ENCODE results near the gene COL6A3. TPM values are rescaled to one million over a fixed set of nuclear protein-coding genes. Genes with fewer than 3 reads are reported as not detected.

COL6A3 gene
- total and polyA plus RNA-seq, 2 donors (not counting 1 experiment from before 2014, with no cell fraction given): 0.01 to 0.10 TPM

GRCh38 chr2:237359894-237360780 lies 53.8 kb downstream of the COL6A3 start:
- Histone ChIP-seq H3K4me1 (ENCODE audit: control insufficient read depth in 2 of 2, insufficient read depth in 2 of 2, low read length in 2 of 2) (no peaks in the 10 kb centered on the region), H3K27me3 (replicated peaks in 1 of 4; ENCODE audit: control extremely low read depth in 1 of 4, control insufficient read depth in 3 of 4, insufficient read depth in 4 of 4, low read length in 3 of 4) (no peaks in the 10 kb centered on the region), H3K9me3 (ENCODE audit: control extremely low read depth in 1 of 3, control insufficient read depth in 2 of 3, insufficient read depth in 1 of 3, low read length in 2 of 3) (no peaks in the 10 kb centered on the region), H4K20me1 (ENCODE audit: control insufficient read depth, insufficient read depth, low read length, poor library complexity, severe bottlenecking) (no peaks in the 10 kb centered on the region), H3K27ac (ENCODE audit: low read length in 2 of 2) (no peak overlapping the region), H3K4me2 (replicated peaks; ENCODE audit: low read depth, low read length, poor library complexity, severe bottlenecking) (no peak overlapping the region), H3K79me2 (ENCODE audit: control insufficient read depth, insufficient read depth, low read length) (no peaks in the 10 kb centered on the region), H3K36me3 (replicated peaks in 1 of 2; ENCODE audit: control extremely low read depth in 1 of 2, control insufficient read depth in 1 of 2, extremely low read depth in 1 of 2, insufficient read depth in 2 of 2, low read length in 1 of 2) (no peaks in the 10 kb centered on the region), H3K9ac (ENCODE audit: low read length) (no peak overlapping the region), H2AFZ (ENCODE audit: insufficient read depth, low read depth, low read length, poor library complexity, severe bottlenecking) (no peak overlapping the region), H3K4me3 (ENCODE audit: control extremely low read depth in 1 of 5, extremely low read depth in 1 of 5, insufficient read depth in 1 of 5, low read depth in 2 of 5, low read length in 4 of 5) (no peak overlapping the region)
- Mint-ChIP-seq H3K27ac (no peak overlapping the region), H3K4me1 (no peaks in the 10 kb centered on the region), H3K4me3 (no peak overlapping the region), H3K27me3 (peaks cover 13% of the 10 kb centered on the region), H3K9me3 (ENCODE audit: insufficient read depth) (no peaks in the 10 kb centered on the region)
- ChIA-PET CTCF (no interaction called here), POLR2A (no interaction called here)
- intact Hi-C loops (cut with micrococcal nuclease): no loop called here
- ATAC-seq (ENCODE audit: low read depth) (no peak), DNase-seq (no peak)
- TF ChIP-seq EZH2 (IDR thresholded peaks at IDR 0.05; ENCODE audit: borderline replicate concordance, insufficient read depth, low read depth, low read length, poor library complexity, severe bottlenecking) (no peak), CTCF (IDR thresholded peaks at IDR 0.05) (no peak)
- 88% methylated on average over 22 of the region's 23 CpGs for WGBS (ENCODE audit: insufficient coverage)

DNA sequence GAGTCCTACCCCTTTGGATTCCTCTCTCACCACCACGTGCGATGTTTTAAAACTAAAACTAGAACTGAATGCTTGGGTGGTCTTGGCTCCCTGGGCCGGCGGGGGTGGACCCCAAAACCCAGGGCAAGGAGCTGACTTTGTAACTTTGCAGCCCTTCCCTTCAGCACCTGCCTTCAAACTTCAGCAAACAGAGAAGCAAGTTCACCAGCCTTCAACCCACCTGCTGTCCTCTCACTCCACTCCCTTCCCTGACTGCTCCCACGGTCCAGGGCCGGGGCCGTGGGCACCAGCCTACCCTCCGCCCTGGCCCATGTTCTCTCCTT lies 54.5 kb downstream of the COL6A3 start:
- intact Hi-C loops (cut with micrococcal nuclease): no loop called here
- no peak overlapping the region for H3K27ac Mint-ChIP-seq
- H3K4me2 ChIP-seq (replicated peaks; ENCODE audit: low read depth, low read length, poor library complexity, severe bottlenecking): no peak overlapping the region
- no peak overlapping the region for H2AFZ ChIP-seq (ENCODE audit: insufficient read depth, low read depth, low read length, poor library complexity, severe bottlenecking)
- H3K9me3 ChIP-seq (ENCODE audit: control extremely low read depth in 1 of 3, control insufficient read depth in 2 of 3, insufficient read depth in 1 of 3, low read length in 2 of 3): no peaks in the 10 kb centered on the region
- TF ChIP-seq EZH2 (IDR thresholded peaks at IDR 0.05; ENCODE audit: borderline replicate concordance, insufficient read depth, low read depth, low read length, poor library complexity, severe bottlenecking): no peak
- no peak for TF ChIP-seq CTCF (IDR thresholded peaks at IDR 0.05)
- no peaks in the 10 kb centered on the region for H3K9me3 Mint-ChIP-seq (ENCODE audit: insufficient read depth)
- H3K79me2 ChIP-seq (ENCODE audit: control insufficient read depth, insufficient read depth, low read length): no peaks in the 10 kb centered on the region
- no peaks in the 10 kb centered on the region for H3K27me3 ChIP-seq (replicated peaks in 1 of 4; ENCODE audit: control extremely low read depth in 1 of 4, control insufficient read depth in 3 of 4, insufficient read depth in 4 of 4, low read length in 3 of 4)
- H3K4me3 Mint-ChIP-seq: no peak overlapping the region
- no peaks in the 10 kb centered on the region for H3K36me3 ChIP-seq (replicated peaks in 1 of 2; ENCODE audit: control extremely low read depth in 1 of 2, control insufficient read depth in 1 of 2, extremely low read depth in 1 of 2, insufficient read depth in 2 of 2, low read length in 1 of 2)
- ChIA-PET POLR2A (no interaction called here), CTCF (no interaction called here)
- no peaks in the 10 kb centered on the region for H3K4me1 Mint-ChIP-seq
- 86% methylated on average over 6 of the region's 8 CpGs for WGBS (ENCODE audit: insufficient coverage)
- no peaks in the 10 kb centered on the region for H3K4me1 ChIP-seq (ENCODE audit: control insufficient read depth in 2 of 2, insufficient read depth in 2 of 2, low read length in 2 of 2)
- no peak overlapping the region for H3K4me3 ChIP-seq (ENCODE audit: control extremely low read depth in 1 of 5, extremely low read depth in 1 of 5, insufficient read depth in 1 of 5, low read depth in 2 of 5, low read length in 4 of 5)
- H3K9ac ChIP-seq (ENCODE audit: low read length): no peak overlapping the region
- H4K20me1 ChIP-seq (ENCODE audit: control insufficient read depth, insufficient read depth, low read length, poor library complexity, severe bottlenecking): no peaks in the 10 kb centered on the region
- ATAC-seq (ENCODE audit: low read depth): no peak
- DNase-seq: no peak
- H3K27me3 Mint-ChIP-seq: peaks cover 13% of the 10 kb centered on the region
- H3K27ac ChIP-seq (ENCODE audit: low read length in 2 of 2): no peak overlapping the region
